Nucleus accumbens (tissue), 56 donors: ENCODE data around the gene CTAG1B.
"Not testable (repeated sequence)": the region's sequence is repeated elsewhere in the genome, so short reads cannot be mapped to it uniquely, and the experiment has no call there.

Experiments
- DNase-seq, 56 donors: peaks; one replicate each; lab custom pipeline; 2025; lab: John Stamatoyannopoulos, UW

CTAG1B gene

DNA sequence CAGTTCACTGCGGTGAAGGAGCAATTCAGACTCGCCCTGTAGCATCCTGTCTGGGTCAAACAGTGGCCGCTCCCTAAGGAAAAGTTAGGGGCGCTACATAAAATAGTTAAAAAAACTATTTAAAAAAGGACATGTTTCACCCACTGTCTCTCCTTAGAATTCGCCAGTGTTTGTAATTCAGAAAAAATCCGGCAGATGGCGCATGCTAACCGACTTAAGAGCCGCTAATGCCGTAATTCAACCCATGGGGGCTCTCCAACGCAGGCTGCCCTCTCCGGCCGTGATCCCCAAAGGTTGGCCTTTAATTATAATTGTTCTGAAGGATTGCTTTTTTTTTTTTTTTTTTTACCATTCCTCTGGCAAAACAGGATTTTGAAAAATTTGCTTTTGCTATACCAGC is 28.7 kb downstream of the CTAG1B start:
- not testable (repeated sequence) for DNase-seq

DNA sequence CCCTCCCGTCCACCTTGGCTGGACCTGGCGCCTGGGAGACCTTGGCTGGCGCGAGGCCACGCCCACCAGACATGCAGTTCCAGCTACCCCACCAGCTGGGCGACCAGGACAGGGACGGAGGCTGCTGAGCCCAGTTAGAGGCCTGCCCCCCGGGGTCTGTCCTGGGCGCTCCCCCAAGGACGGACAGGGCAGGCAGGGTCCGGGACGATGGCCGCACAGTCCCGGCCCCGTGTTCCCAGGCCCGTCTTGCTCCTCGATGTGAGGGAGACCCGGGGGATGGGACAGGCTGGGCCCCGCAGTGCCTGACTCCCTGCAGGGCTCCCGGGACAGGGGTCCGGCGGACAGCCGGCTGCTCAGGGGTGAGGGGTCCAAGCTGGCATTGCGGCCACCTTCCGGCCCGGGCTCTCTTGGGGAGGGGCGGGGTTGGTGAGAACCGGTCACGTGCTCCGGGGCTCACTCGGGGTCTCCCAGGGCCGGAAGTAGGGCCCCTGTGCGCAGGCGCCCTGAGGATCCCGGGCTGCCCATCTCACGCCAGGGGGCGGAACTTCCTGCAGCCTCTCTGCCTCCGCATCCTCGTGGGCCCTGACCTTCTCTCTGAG is 34.4 kb downstream of the CTAG1B start, which contains the start of gene CTAG1A:
CTAG1A (plus strand) TSS at position 549 of the 599 bp plus-strand sequence. CDS start 74 bp downstream, outside the sequence.
- DNase-seq = not testable (repeated sequence)

DNA sequence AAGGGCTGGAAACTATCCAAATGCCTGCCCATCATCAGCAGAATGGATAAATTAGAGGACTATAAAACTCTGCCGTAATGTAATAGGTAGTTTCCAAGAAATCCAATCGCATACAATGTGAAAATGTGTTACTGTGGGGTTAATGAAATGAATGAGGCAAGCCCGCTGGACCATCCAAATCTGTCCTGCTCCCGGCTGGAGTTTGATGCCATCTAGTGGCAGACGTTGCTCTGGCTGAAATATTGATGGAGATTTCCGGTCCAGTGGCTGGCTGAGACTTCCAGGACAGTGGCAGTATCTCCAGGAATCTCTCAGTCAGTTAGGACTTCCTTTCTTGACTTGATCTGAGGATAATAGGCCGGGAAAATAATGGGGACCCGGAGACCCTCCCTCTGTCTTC is 36.1 kb downstream of the CTAG1B start:
- not testable (repeated sequence) for DNase-seq

GRCh38 chrX:154575076-154575475 is 44.0 kb downstream of the CTAG1B start:
- not testable (repeated sequence) for DNase-seq

GRCh38 chrX:154573061-154573460 is 46.0 kb downstream of the CTAG1B start:
- DNase-seq = not testable (repeated sequence)

GRCh38 chrX:154570361-154570760 is 48.7 kb downstream of the CTAG1B start:
- DNase-seq = not testable (repeated sequence)
